ENCODE results near the gene ESR1.

The ESR1 gene

GRCh38 chr6:152078001-152078400 lies 270.5 kb downstream of the ESR1 start:
- H3K4me3 ChIP-seq (ENCODE audit: low read depth, low read length): no peak overlapping the region
- no peak for TF ChIP-seq CTCF (IDR thresholded peaks at IDR 0.05; ENCODE audit: borderline replicate concordance, insufficient read depth, low read depth, low read length)

GRCh38 chr6:152078804-152079203 lies 271.3 kb downstream of the ESR1 start:
- H3K4me3 ChIP-seq (ENCODE audit: low read depth, low read length): no peak overlapping the region
- no peak for TF ChIP-seq CTCF (IDR thresholded peaks at IDR 0.05; ENCODE audit: borderline replicate concordance, insufficient read depth, low read depth, low read length)

GRCh38 chr6:152085451-152085921 lies 278.0 kb downstream of the ESR1 start:
- TF ChIP-seq CTCF (IDR thresholded peaks at IDR 0.05; ENCODE audit: borderline replicate concordance, insufficient read depth, low read depth, low read length): no peak
- H3K4me3 ChIP-seq (ENCODE audit: low read depth, low read length): no peak overlapping the region

DNA sequence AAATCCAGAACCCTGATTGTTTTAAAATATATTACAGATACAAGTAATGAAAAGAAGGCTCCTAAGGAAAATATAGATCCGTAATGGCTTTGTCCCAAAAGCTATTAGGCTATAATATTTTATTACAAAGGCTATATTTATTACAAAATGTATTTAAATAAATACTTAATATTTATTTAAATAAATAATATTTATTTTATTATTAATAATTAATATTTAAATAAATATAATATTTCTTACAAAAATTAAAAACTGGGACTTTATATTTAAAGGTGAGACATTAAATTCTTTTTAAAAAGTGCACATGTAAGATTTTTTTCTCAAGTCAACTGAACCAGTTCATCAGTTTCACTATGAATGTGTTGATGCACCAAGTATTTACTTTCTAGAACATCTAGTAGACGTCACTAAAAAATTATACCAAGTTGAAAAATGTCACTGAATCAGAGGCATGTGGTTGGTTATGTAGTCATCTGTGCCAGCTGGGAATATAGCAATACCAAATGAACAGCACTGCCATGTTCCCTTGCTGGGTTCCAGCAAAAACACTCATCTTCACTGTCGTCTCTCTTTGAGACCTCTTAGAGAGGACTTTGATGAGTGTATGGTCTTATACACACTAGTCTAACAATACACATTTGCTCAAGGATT lies 278.9 kb downstream of the ESR1 start:
- no peak for TF ChIP-seq CTCF (IDR thresholded peaks at IDR 0.05; ENCODE audit: borderline replicate concordance, insufficient read depth, low read depth, low read length)
- H3K4me3 ChIP-seq (ENCODE audit: low read depth, low read length): no peak overlapping the region

DNA sequence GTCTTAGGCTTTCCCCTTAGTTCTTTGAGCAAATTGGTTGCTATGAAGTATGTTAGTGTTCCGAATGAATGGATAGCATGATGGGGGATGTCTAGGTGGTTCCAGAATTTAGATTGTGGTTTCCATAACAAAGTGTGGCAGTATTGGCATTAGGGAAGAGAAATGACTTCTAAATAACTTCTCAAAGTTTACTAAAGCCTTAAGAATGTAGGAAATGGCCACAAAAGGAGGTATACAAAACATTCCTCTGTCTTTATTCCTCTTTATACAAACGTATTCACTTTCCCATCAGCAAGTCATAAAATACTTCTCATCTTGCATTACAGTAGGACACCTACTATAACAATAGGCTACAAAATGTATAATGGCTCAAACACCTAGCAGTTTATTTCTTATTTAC lies 279.6 kb downstream of the ESR1 start:
- no peak overlapping the region for H3K4me3 ChIP-seq (ENCODE audit: low read depth, low read length)
- TF ChIP-seq CTCF (IDR thresholded peaks at IDR 0.05; ENCODE audit: borderline replicate concordance, insufficient read depth, low read depth, low read length): no peak

GRCh38 chr6:152087701-152088100 lies 280.2 kb downstream of the ESR1 start:
- no peak overlapping the region for H3K4me3 ChIP-seq (ENCODE audit: low read depth, low read length)
- TF ChIP-seq CTCF (IDR thresholded peaks at IDR 0.05; ENCODE audit: borderline replicate concordance, insufficient read depth, low read depth, low read length): no peak

GRCh38 chr6:152089992-152090391 lies 282.5 kb downstream of the ESR1 start:
- no peak for TF ChIP-seq CTCF (IDR thresholded peaks at IDR 0.05; ENCODE audit: borderline replicate concordance, insufficient read depth, low read depth, low read length)
- no peak overlapping the region for H3K4me3 ChIP-seq (ENCODE audit: low read depth, low read length)
